Inferior parietal cortex (tissue), 1 donor: ENCODE results near the gene LSG1.
"Not testable (repeated sequence)": the region's sequence is repeated elsewhere in the genome, so short reads cannot be mapped to it uniquely, and the experiment has no call there.

ENCODE experiments used
- DNase-seq: peaks from one replicate; pipeline ENCODE4 v3.0.0-alpha.2; 2016; ENCODE audit errors: extremely low spot score

Gene LSG1

DNA sequence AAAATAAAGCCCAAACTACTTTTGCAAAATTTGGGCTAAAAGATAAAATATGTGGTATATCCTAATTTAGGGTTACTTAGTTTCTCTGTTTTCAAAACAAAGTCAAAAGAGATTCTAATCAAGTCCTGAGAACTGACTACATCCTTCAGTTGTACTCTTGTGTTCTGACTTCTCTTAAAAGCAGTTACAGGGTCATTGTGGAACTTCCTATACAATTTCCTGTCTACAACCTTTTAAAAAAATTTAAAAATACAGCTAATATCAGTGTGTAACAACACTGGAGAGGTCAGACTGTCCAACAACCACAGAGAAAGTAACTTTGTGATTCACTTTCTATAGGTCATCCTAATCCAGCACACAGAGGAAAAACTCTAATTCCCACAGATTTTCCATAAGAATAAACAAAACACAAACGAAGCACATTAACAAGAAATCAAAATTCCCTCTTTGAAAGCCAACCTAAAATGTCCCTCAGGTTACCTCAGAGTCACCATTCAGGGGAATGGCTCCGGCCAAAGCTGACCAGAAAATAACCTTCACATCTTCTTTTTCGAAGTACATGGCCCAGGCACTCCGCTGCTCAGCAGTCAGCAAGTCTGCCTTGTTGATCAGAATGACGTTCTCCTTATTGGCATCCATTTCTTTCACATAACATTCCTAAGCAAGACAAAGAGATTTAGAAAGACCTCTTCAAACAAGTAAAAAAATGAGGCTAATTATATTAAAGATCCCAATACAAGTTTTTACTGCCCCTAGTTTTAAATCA, 13.3 kb downstream of the LSG1 start:
- DNase-seq, result no peak

- DNase-seq, result no peak
These were observed 14.6 kb downstream of the LSG1 start for GRCh38 chr3:194657439-194657838.

GRCh38 chr3:194654443-194654842, 17.5 kb downstream of the LSG1 start:
- no peak for DNase-seq

DNA sequence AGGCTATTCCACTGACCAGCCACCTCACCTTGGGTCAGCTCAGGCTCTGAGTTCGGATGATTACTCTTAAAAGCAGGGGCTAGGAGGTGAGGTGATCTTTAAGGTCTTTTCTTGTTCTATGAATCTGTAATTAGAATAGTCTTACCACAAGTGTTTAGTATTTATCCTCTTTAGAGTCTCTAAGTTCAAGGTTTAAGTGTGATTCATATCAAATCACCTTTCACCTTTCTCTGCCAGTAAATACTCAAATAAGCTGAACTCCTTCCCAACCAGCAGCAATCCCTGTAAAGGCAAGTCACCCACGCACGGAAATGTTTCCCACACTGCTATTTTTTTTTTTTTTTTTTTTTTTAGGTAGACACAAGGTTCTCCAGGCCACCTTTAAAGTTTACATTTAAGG, 24.2 kb downstream of the LSG1 start:
- DNase-seq, result no peak

DNA sequence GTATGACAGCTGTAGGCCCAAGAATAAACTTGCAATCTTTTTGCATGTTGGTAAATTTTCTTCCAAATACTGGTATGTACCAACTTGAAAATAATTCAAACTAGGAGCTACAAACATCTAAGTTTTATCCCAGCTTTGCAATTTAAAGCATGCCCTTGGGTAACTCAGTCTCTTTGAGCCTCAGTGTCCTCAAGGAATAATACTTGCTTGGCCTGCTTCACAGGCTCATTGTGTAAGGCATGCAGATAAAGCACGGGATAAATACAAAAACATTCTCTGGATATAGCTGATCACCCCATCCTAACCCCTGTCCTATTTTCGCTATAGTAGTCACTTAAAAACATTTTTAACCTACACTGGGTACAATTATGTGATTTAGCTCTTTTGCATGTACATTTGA, 29.2 kb downstream of the LSG1 start:
- no peak for DNase-seq

- DNase-seq, result no peak
These were observed 31.2 kb downstream of the LSG1 start for GRCh38 chr3:194640829-194641228.

GRCh38 chr3:194638991-194639605, 32.9 kb downstream of the LSG1 start:
- DNase-seq, result no peak

DNA sequence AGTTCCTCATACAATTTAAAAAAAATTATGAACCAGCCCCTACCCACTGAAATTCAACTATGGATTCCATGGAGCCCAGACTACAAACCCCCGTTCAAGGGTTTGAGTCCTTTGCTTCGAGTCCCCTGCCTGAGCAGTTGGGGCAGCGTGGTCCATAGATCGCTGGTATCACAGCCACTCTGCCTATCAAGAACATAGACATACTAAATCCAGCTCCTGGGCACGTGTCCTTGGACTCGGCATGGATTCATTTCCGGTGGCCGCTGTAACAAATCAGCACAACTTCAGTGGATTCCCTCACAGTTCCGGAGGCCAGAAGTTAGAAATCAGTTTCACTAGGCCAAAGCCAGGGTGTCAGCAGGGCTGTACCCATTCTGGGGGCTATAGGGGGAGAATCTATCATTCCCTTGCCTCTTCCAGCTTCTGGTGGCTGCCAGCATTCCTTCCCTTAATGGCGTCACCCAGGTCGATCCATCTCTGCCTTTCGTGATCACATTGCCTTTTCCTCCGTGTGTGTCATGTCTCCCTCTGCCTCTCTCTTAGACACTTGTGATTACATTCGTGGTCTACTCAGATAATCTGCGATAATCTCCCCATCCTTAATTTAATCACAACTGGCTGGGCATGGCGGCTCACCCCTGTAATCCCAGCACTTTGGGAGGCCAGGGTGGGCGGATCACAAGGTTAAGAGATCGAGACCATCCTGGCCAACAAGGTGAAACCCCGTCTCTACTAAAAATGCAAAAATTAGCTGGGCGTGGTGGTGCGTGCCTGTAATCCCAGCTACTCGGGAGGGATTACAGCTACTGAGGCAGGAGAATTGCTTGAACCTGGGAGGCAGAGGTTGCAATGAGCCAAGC, 34.2 kb downstream of the LSG1 start:
- DNase-seq, result no peak

DNA sequence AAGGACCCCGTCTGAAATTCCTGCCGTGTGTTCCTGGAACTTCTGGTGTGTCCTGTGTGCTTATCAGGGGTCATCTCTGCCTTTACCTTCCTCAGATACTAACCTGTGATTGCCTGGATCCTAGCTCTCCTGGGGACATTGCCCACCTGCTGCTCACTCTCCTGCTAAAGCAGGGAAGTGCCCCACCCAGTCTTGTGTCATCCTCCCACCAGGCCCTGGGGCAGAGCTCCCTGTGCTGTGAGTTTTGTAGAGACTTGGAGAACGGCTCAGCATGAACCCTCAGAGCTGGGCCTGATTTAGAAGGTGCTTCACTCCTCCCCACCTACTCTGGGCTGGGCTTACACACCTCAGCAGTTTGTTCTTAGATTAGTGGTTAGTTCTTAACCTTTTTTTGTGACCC, 34.9 kb downstream of the LSG1 start:
- DNase-seq, result no peak

GRCh38 chr3:194633349-194634004, 38.5 kb downstream of the LSG1 start, which contains the start of gene TMEM44:
Gene TMEM44, minus strand, starts transcription at chr3:194633419. Its CDS starts 204 bp downstream, at chr3:194633215.
- peak; percentile 19 for DNase-seq

DNA sequence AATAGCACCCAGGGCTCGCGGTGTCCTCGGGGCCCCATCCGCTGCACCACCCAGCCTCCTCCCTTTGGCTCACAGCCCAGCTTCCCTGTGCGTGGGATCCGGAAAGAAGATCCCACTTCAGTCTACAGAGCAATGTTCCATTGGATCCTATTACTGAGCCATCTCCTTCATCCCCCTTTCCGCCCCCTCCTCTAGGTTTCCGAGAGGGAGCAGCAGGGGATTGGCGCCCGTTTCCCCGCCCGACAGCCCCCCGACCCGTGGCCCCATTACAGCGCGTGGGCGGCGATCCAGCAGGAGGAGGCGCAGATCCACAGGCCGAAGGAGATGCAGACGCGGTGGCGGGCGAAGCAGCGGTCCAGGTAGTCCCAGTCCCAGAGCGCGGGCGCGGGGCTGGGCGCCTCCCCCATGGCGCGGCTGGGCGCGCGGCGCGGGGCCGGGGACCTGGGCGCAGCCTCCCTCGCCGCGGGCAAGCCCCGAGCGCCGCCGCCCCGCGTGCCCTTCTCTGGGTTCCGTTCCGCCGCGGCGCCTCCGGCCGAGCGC, 39.1 kb downstream of the LSG1 start:
- no peak for DNase-seq

DNA sequence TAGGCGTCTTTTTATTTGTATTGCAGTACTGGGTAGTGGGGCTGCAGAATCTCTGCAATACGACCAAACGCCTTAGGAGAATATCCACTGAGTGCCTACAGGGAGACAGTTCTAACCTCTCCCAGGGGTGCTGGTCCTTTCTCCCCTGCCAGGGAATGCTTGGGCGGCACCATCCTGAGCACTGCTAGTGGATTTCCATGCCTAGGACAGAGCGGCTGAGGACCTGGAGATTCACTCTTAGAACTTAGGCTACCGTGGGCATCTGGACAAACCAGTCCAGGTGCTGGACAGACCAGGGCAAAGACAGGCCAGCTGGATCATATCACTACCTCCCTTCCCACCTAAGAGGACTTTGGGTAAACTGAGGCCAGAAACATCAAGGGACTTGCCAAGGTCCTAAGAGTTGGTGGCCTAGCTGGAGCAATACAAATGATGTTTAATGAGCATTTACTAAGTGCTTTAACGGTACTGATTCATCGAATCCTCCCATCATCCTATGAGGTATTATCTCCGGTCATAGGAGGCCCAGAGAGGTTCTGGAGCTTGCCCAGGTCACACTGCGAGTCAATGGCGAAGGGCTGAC, 39.7 kb downstream of the LSG1 start:
- no peak for DNase-seq

- DNase-seq, result no peak
These were observed 40.3 kb downstream of the LSG1 start for GRCh38 chr3:194631696-194632095.

DNA sequence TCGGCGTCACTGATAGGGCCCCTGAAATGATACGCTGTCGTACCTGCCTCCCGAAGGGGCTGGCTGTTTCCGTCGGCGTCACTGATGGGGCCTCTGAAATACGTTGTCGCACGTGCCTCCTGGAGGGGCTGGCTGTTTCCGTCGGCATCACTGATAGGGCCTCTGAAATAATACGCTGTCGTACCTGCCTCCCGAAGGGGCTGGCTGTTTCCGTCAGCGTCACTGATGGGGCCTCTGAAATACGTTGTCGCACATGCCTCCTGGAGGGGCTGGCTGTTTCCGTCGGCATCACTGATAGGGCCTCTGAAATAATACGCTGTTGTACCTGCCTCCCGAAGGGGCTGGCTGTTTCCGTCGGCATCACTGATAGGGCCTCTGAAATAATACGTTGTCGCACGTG, 41.3 kb downstream of the LSG1 start:
- not testable (repeated sequence) for DNase-seq

DNA sequence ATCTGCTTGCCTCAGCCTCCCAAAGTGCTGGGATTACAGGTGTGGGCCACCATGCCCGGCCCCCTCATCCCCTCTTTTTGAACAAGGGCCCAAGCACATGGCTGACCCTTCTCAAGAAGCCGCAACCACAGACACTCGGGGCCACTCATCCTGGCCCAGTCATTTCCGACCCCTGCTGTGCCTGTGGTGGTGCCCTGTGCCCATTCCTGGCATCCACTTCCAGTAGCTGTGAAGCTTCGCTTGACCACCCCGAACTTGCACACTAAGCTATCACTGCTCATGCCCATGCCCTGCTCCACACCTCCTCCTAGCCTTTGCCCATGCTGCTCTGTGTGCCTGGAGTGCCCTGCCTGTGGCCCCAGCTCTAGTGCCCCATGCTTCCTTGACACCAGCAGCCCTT, 47.0 kb downstream of the LSG1 start:
- DNase-seq, result no peak

GRCh38 chr3:194623449-194624290, 48.3 kb downstream of the LSG1 start:
- no peak for DNase-seq

DNA sequence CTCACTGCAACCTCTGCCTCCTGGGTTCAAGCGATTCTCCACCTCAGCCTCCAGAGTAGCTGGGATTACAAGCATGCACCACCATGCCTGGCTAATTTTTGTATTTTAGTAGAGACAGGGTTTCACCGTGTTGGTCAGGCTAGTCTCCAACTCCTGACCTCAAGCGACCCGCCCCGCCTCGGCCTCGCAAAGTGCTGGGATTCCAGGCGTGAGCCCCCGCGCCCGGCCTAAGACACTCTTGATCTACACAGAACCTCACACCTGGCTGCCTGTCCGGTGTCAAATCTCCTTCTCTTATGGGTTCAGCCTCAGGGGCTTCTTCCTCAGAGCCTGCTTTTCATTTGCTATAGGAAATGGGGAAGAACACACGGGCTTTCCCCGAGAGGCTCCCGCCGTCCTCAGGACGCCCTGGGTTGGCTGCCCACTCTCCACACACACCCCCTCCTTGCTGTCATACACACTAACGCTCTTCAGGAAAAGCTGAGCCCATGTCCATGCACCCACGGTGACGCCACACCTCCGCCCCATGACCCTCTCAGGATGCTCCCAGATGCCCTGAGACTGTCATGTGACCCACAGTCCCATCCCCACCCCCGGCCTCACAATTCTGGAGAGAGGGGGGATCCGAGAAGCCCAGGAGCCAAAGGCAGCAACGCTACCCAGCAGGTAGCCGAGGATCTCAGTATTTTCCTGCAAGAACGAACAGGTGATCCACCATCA, 49.2 kb downstream of the LSG1 start:
- no peak for DNase-seq

- no peak for DNase-seq
These were observed 50.0 kb downstream of the LSG1 start for GRCh38 chr3:194621947-194622346.

GRCh38 chr3:194620196-194620595, 51.8 kb downstream of the LSG1 start:
- no peak for DNase-seq

DNA sequence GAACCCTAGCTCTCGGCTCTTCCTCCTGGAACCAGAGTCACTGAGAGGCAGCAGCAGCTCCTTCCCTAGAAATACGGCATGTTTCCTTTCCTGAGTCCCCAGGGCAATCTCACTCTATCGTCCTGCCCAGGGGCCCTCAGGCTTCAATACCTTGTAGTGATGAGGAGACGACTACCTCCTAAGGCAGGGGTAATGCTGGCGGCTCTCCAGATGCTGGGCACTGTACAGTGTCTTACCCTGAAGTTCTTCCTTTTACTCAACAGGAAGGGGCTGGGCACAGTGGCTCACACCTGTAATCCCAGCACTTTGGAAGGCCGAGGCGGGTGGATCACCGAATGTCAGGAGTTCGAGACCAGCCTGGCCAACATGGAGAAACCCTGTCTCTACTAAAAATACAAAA, 52.2 kb downstream of the LSG1 start:
- no peak for DNase-seq
